Measurements from ENCODE around the gene RYR3.

GRCh38 chr15:33794453-33794852 is 483.7 kb downstream of the RYR3 start:
- TF ChIP-seq, protein P1, sequence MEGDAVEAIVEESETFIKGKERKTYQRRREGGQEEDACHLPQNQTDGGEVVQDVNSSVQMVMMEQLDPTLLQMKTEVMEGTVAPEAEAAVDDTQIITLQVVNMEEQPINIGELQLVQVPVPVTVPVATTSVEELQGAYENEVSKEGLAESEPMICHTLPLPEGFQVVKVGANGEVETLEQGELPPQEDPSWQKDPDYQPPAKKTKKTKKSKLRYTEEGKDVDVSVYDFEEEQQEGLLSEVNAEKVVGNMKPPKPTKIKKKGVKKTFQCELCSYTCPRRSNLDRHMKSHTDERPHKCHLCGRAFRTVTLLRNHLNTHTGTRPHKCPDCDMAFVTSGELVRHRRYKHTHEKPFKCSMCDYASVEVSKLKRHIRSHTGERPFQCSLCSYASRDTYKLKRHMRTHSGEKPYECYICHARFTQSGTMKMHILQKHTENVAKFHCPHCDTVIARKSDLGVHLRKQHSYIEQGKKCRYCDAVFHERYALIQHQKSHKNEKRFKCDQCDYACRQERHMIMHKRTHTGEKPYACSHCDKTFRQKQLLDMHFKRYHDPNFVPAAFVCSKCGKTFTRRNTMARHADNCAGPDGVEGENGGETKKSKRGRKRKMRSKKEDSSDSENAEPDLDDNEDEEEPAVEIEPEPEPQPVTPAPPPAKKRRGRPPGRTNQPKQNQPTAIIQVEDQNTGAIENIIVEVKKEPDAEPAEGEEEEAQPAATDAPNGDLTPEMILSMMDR (conservative IDR thresholded peaks at IDR 0.05 in 1 of 2, IDR thresholded peaks at IDR 0.05 in 1 of 2; ENCODE audit: low read depth in 1 of 2, low read length in 2 of 2) = no peak
- TF ChIP-seq EZH2 (IDR thresholded peaks at IDR 0.05; ENCODE audit: low read length, missing control alignments) = no peak
